Daoy (cell line): ENCODE data around the gene CSNK1E. TPM values are rescaled to one million over a fixed set of nuclear protein-coding genes. Genes with fewer than 3 reads are reported as not detected.

Experiments used
- DNase-seq: peaks from one replicate; pipeline ENCODE4 v3.0.0-alpha.2; 2015; ENCODE audit warnings: low read depth
- total RNA-seq: library from RNA; depleted of rRNA; stranded (reverse); fragments of >200 nt; shearing (Covaris generic); gene quantifications from 2 replicates; pipeline ENCODE4 v1.2.3, GENCODE V29; 2014; rRNA removed

The CSNK1E gene
- total RNA-seq, 1 experiment from 2014 or later, result 62.7 TPM

DNA sequence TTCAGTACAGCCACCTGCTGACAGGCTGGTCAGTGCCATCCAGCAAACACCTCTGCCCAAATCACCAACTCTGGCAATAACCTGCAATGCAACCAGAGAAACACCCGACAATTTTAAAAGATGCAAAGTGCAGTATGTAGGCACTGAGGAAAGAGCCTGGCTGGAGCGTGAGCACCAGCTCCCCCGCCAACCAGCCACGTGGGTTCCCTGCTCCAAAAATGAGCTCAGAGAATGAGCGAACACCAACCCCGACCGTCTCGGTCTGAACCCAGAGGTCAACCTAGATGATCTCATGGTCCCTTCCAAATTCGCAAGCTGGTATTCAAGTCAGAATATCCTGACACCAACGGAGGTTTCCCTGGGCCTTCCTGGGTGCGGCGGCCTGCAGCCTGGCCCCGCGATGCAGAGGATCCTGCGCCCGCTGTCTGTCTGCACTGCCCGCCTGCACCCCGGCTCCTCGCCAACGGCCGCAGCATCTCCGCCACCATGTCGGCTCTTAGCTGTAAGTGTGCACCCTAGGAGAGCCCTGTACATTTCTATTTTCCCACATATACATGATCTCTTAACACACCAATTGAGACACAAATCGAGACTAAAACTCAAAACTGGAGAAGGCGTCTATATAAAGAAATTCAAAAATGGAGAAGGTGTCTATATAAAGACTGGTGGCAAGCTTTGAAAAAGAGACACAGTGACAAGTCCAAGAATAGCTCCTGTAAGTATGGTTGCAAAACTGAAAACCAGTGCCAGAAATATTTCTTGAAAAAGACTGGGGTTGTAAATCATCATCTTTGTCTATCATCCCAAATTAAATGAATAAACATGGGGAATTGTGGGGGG, 67.2 kb downstream of the CSNK1E start:
- DNase-seq, result no peak

DNA sequence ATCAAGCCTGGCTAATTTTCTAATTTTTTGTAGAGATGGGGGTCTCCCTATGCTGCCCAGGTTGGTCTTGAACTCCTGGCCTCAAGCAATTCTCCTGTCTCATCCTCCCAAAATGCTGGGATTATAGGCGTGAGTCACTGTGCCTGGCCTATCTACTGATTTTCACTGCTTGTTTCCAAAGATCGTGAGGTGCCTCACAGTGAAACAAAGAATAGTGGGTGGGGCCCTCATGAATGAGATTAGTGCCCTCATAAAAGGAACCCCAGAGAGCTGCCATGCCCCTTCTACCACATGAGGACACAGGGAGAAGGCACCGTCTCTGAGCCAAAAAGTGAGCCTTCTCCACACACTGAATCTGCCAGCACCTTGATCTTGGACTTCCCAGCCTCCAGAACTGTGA, 67.9 kb downstream of the CSNK1E start:
- no peak for DNase-seq

DNA sequence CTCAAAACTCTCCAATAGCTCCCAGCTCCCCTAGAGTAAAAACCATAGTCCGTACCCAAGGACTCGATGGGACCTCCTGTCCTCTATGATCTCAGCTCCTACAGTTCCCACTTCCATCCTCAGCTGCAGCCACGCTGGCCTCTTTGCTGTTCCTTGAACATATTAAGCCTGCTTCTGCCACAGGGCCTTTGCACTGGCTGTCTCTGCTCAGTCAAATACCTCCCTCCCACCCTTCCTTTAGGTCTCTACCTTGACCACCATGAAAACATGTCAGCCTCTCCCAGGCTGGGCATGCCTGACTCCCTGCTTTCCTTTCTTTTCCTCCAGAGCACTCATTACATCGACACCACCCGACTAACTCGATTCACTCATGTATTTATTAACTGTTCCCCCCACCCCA, 69.0 kb downstream of the CSNK1E start:
- no peak for DNase-seq

DNA sequence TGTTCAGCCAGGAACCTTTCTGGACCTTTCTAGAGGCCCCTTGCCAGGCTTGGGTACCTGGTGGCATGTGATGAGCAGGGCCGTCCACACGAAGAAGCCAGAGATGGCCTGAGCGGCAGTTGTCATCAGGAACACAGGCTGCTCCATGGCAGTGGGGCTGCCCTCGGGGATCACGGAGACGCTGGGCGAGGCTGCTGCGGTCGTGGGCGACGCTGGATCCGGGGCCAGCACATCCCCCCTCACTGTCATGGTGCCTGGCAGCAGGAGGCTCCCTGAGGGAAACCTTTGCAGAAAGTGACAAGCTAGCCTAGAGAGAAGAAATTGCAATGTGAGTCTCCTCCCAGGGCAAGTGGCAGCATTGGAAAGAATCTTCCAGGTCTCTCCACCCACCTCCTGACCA, 69.5 kb downstream of the CSNK1E start:
- DNase-seq, result no peak

DNA sequence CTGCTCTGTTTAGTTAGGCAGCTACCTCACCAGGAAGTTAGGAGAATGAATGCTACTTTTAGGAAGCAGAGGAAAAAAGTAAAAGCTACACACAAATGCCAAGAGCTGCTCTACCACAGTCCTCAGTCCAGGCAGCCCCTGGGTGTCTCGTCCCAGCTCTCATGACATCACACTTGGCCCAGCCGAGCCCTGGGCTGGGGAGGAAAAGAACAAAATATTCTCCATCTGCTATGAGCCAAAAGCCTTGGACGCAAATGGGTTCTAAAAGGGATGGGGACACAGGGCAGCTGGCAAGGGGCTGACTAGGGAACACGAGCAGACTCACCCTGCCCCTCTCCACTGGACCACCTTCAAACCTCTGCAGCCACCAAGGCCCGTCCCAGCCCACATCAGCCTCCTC, 70.5 kb downstream of the CSNK1E start:
- no peak for DNase-seq

DNA sequence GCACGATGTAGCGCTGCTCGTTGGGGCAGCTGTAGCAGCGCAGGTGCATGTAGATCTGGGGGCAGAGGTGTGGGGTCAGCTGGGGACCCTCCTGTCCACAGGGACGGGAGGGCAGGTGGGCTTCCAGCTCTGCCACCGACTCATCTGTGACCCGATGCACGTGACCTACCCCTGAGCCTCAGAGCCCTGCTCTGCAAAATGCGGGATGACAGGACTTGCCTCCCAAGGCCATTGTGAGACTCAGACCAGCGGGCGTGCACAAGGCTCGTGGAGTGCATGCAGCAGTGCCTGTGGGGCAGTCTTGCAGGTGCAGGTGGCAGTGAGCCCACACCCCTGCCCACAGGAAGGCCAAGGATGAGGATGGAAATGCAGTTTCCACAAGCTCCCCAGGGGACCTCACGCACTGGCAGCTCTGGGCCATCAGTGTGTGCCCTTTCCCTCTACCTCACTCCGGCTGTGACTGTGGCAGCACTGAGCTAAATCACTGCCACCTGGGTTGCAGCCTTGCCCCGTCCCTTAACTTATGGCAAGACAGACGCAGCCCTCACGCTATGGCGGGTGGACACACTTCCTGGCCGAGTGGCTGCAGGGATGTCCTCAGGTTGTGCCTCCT, 71.1 kb downstream of the CSNK1E start:
- DNase-seq, result no peak

DNA sequence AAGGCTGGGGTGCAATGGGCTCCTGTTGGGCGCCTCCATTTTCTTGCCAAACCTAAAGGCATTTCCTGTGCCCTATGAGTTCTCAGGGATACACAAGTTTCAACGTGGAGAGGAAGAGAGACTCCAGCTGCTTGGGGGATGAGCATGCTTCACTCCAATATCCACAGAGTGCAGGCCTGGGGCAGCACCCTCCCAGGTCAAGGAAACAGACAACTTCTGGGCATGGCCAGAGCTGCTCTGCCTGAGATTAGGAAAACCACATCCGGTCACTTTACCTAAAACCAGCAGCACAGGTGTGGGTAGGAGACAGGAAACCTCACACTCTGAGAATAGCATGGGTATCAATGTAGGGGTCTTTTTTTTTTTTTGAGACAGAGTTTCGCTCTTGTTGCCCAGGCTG, 73.1 kb downstream of the CSNK1E start:
- no peak for DNase-seq

DNA sequence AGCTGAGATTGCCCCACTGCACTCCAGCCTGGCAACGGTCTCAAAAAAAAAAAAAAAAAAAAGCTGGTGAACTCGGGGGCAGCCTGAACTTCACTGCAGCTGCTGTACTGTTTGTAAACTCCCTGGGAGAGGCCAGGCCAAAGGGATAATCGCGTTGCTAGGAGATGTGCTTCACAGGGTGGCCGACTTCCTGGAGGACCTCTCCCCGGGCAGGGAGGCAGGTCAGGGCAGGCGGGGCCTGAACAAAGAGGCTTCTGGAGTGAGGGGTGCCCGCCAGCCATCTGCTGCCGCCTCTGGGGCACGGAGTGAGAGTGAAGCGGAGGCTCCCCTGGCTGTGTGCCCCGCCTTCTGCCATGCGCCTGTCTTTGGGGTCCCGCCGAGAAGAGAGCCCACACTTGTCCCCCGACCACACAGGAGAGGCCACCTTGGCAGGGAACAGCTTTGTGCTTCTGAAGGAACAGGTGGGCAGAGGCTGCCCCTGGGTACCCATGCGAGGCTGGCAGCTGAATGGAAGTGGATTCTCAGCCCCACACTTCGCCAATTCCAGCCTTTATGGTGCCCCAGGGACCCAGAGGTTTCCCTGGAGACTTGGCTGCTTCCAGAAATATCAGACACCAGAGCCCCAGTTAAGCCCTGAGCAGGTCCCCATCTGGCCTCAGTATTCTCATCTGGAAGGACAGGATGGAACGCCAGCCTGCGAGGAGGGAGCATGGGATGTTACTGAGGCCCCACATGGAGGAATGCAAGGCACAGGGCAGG, 74.0 kb downstream of the CSNK1E start:
- no peak for DNase-seq

DNA sequence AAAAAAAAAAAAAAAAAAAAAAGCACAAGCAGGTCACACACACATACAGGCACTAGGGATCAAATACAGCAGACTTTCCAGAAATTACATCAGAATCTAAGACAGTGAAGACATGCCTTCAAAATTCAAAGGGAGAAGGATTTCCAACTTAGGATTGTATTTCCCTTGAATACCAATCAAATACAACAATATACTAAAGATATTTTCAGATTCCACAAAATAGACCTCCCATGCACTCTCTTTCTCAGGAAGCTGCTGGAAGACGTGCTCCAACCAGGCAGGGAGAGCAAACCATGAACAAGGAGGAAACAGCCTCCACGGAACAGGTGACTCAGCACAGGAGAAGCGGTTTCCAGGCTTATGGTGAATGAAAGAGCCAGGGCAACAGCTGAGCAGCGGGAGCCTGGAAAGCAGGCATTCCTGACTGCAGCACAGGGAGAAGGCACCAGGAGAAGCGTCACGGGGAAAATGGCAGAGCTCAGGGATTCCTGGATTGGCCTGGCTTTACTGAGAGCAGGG, 76.4 kb downstream of the CSNK1E start:
- DNase-seq, result peak; percentile 88

Other genes with a start within 250 kb of the CSNK1E start
- not detected in 2 replicates for gene SLC16A8, start 233.2 kb downstream of the CSNK1E start, total RNA-seq
- 16.2 and 16.8 TPM in 2 replicates for gene BAIAP2L2, start 206.7 kb downstream of the CSNK1E start, total RNA-seq
- gene PLA2G6, start 135.6 kb downstream of the CSNK1E start, total RNA-seq, result 2.8 and 3.9 TPM in 2 replicates
- 42.0 and 54.1 TPM in 2 replicates for gene MAFF, start 115.4 kb downstream of the CSNK1E start, total RNA-seq
- gene TMEM184B, start 44.4 kb downstream of the CSNK1E start, total RNA-seq, result 9.7 and 12.8 TPM in 2 replicates
- 0.80 and 2.1 TPM in 2 replicates for gene KCNJ4, start 137.8 kb upstream of the CSNK1E start, total RNA-seq
- gene KDELR3, start 150.7 kb upstream of the CSNK1E start, total RNA-seq, result 17.5 and 18.5 TPM in 2 replicates
- gene DDX17, start 188.9 kb upstream of the CSNK1E start, total RNA-seq, result 297 and 331 TPM in 2 replicates